H1 (cell line): ENCODE data around the gene CCDC127. TPM values are rescaled to one million over a fixed set of nuclear protein-coding genes. Genes with fewer than 3 reads are reported as not detected.

Experiments
- CBX8 ChIP-seq: fragments of 300-800, 300-1000 bp; sonication (generic); IDR thresholded peaks from 2 replicates; pipeline ENCODE4 v1.7.1; 2016; ENCODE audit warnings: low read depth, low read length, borderline replicate concordance
- polyA plus RNA-seq, 7 experiments: library from polyadenylated mRNA; depleted of rRNA in 3 of 7; stranded (reverse) in 5 of 7; unstranded in 2 of 7; fragments of >200 nt in 5 of 7; fragments of 200-250 nt in 2 of 7; gene quantifications; 1 replicate in 5 of 7; 2 replicates in 1 of 7; 4 replicates in 1 of 7; pipeline versions ENCODE4 v1.2.1 to v1.2.3, GENCODE V29; 2011 to 2013; ENCODE audit warnings: missing spikeins in 2 of 7, mixed read lengths in 2 of 7
- total RNA-seq: library from RNA; stranded (reverse); fragmentation: NEBNext Ultra II Directional; extraction: Animal tissue kit (Norgen Biotek cat#: 25700); gene quantifications from 2 replicates; pipeline ENCODE4 v1.2.1, GENCODE V29; 2021

CCDC127 gene
- total and polyA plus RNA-seq, 2 of the 8 experiments (the other 6 are each of a cell fraction or from before 2014, with no cell fraction given), result 2.9 to 8.0 TPM

DNA sequence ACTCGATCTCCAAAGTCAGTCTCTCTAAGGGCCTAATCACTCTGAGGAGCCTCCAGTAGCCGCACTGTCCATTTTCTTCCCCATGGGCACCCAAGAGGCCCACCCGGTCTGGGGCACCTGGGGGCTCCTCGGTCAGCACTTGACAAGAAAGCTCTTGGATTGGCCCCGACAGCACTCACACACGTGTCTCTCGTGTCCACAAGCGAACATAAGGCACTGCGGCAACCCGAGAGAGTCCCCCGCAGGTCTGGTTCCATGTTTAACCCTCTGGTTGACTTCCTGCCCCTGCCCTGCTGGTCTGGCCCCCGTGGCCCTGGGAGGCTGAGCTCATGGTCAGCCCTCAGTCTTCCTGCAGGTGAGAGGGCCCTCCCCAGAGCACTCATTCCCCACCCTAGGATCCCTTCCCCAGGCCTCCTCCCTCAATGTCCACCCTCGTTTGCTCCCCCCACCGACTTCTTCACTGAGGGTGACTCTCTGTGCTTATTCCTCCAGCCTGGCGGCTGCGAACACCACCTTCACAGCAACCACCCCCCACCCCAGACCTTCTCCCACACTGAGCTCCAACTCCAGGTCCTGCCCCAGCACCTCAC is 43.0 kb downstream of the CCDC127 start (continued):
- TF ChIP-seq CBX8, result no peak
